ENCODE data around the gene CREG1. TPM values are rescaled to one million over a fixed set of nuclear protein-coding genes. Genes with fewer than 3 reads are reported as not detected.

Gene CREG1
- total and polyA plus RNA-seq, 2 of the 8 experiments (the other 6 are each of a cell fraction or from before 2014, with no cell fraction given) = 29.8 to 30.1 TPM

DNA sequence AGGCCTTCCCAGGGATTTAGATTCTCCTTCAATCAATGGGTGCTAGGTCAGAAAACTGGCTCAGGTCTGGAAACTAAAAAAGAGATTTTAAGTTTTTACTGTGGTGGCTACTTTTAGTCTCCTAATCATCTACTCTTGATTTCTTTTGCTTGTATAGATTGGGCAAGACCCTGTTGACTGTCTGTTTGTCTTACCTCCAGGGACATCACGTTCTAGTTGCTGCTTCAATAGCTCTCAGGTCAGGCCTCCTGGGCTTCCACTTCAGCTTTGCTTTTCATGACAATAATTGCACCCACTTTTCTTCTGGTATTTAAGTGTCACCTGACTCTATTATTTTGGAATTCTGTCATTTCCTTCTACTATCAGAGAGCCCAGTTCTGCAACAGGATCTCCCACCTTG, 28.5 kb upstream of the CREG1 start:
- no peak overlapping the region for H2BK15ac ChIP-seq (ENCODE audit: low read length)
- H2BK12ac ChIP-seq (ENCODE audit: low read depth, low read length) = no peak overlapping the region
- H3K79me1 ChIP-seq (ENCODE audit: low read depth, low read length) = no peaks in the 10 kb centered on the region
- H2AFZ ChIP-seq (ENCODE audit: low read length) = no peak overlapping the region
- H3K79me2 ChIP-seq (ENCODE audit: control insufficient read depth in 1 of 2, insufficient read depth in 2 of 2, low read length in 2 of 2) = no peaks in the 10 kb centered on the region
- H4K8ac ChIP-seq (ENCODE audit: extremely low read depth, insufficient read depth, low read length) = no peak overlapping the region
- H2BK20ac ChIP-seq (ENCODE audit: low read length) = no peak overlapping the region
- FAIRE-seq = no peak
- H3K4ac ChIP-seq (replicated peaks; ENCODE audit: insufficient read length, low read depth, low read length) = no peak overlapping the region
- H3K14ac ChIP-seq (ENCODE audit: insufficient read length) = no peak overlapping the region
- H2BK120ac ChIP-seq (replicated peaks; ENCODE audit: low read depth, low read length) = no peak overlapping the region
- no peak overlapping the region for H2AK5ac ChIP-seq (ENCODE audit: low read depth, low read length)
- CTCF ChIA-PET (ENCODE audit: partially characterized antibody) = interaction anchor here (1.0 to 1.8 kb wide), 2 partner anchors 10 to 106 kb away, joined by 3 to 5 read pairs; no protein-coding TSS in a partner anchor
- no peak overlapping the region for H2BK5ac ChIP-seq (ENCODE audit: low read depth, low read length)
- WGBS, 2 experiments (ENCODE audit: extremely low coverage in 1 of 2, insufficient coverage in 1 of 2, insufficient read length in 1 of 2, insufficient replicate concordance in 2 of 2, low coverage in 1 of 2, low lambda C conversion rate in 2 of 2, missing lambda C conversion rate in 1 of 2) = 88% methylated on average over 1 of the region's 1 CpG; no CpG with 5 or more reads in 1 of the 2 experiments
- H3K56ac ChIP-seq (replicated peaks; ENCODE audit: insufficient read length, low read depth, low read length) = no peak overlapping the region
- no peaks in the 10 kb centered on the region for H3K4me1 ChIP-seq (replicated peaks in 1 of 4; ENCODE audit: control insufficient read depth in 3 of 4, insufficient read depth in 4 of 4, low read length in 3 of 4)
- H3K9me3 ChIP-seq (ENCODE audit: insufficient read depth in 2 of 2, low read depth in 1 of 2, low read length in 1 of 2) = no peaks in the 10 kb centered on the region
- no peak for DNase-seq (ENCODE audit: low read depth in 1 of 2, low spot score in 2 of 2)
- no peak overlapping the region for H3K27ac ChIP-seq (ENCODE audit: low read depth, low read length)
- POLR2A ChIA-PET (ENCODE audit: partially characterized antibody) = no interaction called here
- no peaks in the 10 kb centered on the region for H4K20me1 ChIP-seq (replicated peaks in 1 of 2; ENCODE audit: control insufficient read depth in 1 of 2, insufficient read depth in 2 of 2, low read length in 2 of 2)
- no peak overlapping the region for H3K23ac ChIP-seq (ENCODE audit: insufficient read length)
- no peaks in the 10 kb centered on the region for H3K36me3 ChIP-seq (ENCODE audit: control insufficient read depth in 2 of 4, insufficient read depth in 4 of 4, low read length in 3 of 4)
- no peak overlapping the region for H3K4me2 ChIP-seq (ENCODE audit: insufficient read depth in 1 of 2, low read depth in 2 of 2, low read length in 2 of 2)
- no peak overlapping the region for H4K91ac ChIP-seq (replicated peaks; ENCODE audit: insufficient read length, low read length)
- no peaks in the 10 kb centered on the region for H3K23me2 ChIP-seq (ENCODE audit: low read depth, low read length)
- H3K27me3 ChIP-seq (replicated peaks in 1 of 4; ENCODE audit: control insufficient read depth in 3 of 4, extremely low read depth in 1 of 4, insufficient read depth in 3 of 4, low read length in 3 of 4) = no peaks in the 10 kb centered on the region
- H3K4me3 ChIP-seq (ENCODE audit: extremely low read depth in 1 of 4, insufficient read depth in 2 of 4, low read depth in 3 of 4, low read length in 4 of 4) = no peak overlapping the region
- no peak overlapping the region for H3K18ac ChIP-seq (ENCODE audit: extremely low read depth, low read length)
- no peak overlapping the region for H4K5ac ChIP-seq (ENCODE audit: insufficient read length, low read depth, low read length)
- H3K9ac ChIP-seq (replicated peaks in 1 of 4; ENCODE audit: extremely low read depth in 1 of 4, low read depth in 3 of 4, low read length in 3 of 4) = no peak overlapping the region
- TF ChIP-seq ASH2L (IDR thresholded peaks at IDR 0.05; ENCODE audit: low read length) (no peak), TEAD4 (IDR thresholded peaks at IDR 0.05; ENCODE audit: low read depth, low read length) (no peak)

Measured in H1 (cell line).